CD14-positive monocyte (primary cell): Measurements from ENCODE around the gene PEX5. TPM values are rescaled to one million over a fixed set of nuclear protein-coding genes. Genes with fewer than 3 reads are reported as not detected.
A peak's percentile ranks its signal among the peaks of the same experiment; 100 is the strongest.

Experiments used
- DNase-seq, 3 donors: peaks; one replicate each; pipeline ENCODE4 v3.0.0-alpha.2; 2011 to 2022
- H2AFZ ChIP-seq: 2 replicates; pipeline ENCODE4 v1.6.0; 2012; ENCODE audit warnings: mild to moderate bottlenecking, low read depth, low read length, inconsistent platforms; ENCODE audit not compliant: insufficient read depth, poor library complexity, severe bottlenecking
- H3K27ac ChIP-seq, 2 donors: 1 replicate in 1 of 2; 2 replicates in 1 of 2; pipeline ENCODE4 v1.5.1; 2012 to 2013; ENCODE audit warnings: low read length in 2 of 2, control low read depth in 1 of 2, inconsistent platforms in 1 of 2, low read depth in 1 of 2, mild to moderate bottlenecking in 1 of 2
- H3K27me3 ChIP-seq, 2 donors: one replicate each; pipeline versions ENCODE4 v1.6.0 to v1.6.1; 2011 to 2013; ENCODE audit warnings: low read length in 2 of 2; ENCODE audit not compliant: control insufficient read depth in 2 of 2, insufficient read depth in 2 of 2
- H3K36me3 ChIP-seq, 2 donors: replicated peaks in 1 of 2; 1 replicate in 1 of 2; 2 replicates in 1 of 2; pipeline versions ENCODE4 v1.5.1 to v1.6.1; 2012 to 2013; ENCODE audit warnings: low read length in 2 of 2, control low read depth in 1 of 2, inconsistent platforms in 1 of 2, mild to moderate bottlenecking in 1 of 2; ENCODE audit not compliant: insufficient read depth in 2 of 2, control insufficient read depth in 1 of 2
- H3K4me1 ChIP-seq, 2 donors: 1 replicate in 1 of 2; 2 replicates in 1 of 2; pipeline versions ENCODE4 v1.5.1 to v1.6.1; 2012 to 2013; ENCODE audit warnings: low read length in 2 of 2, control low read depth in 1 of 2, inconsistent platforms in 1 of 2, mild to moderate bottlenecking in 1 of 2, moderate library complexity in 1 of 2; ENCODE audit not compliant: insufficient read depth in 2 of 2, control insufficient read depth in 1 of 2
- H3K4me2 ChIP-seq: replicated peaks from 2 replicates; pipeline ENCODE3; 2012; ENCODE audit warnings: low read length, moderate library complexity, mild to moderate bottlenecking; ENCODE audit not compliant: poor library complexity, severe bottlenecking; ENCODE audit errors: extremely low read depth
- H3K4me3 ChIP-seq, 3 experiments: fragments of 200-600 bp in 1 of 3; sonication (generic) in 1 of 3; replicated peaks in 1 of 3; 1 replicate in 2 of 3; 2 replicates in 1 of 3; pipeline ENCODE4 v1.5.1; 2011 to 2013; ENCODE audit warnings: low read length in 3 of 3, mild to moderate bottlenecking in 3 of 3, control low read depth in 2 of 3, low read depth in 2 of 3, inconsistent platforms in 1 of 3, moderate library complexity in 1 of 3
- H3K79me2 ChIP-seq: 2 replicates; pipeline ENCODE4 v1.6.0; 2012; ENCODE audit warnings: mild to moderate bottlenecking, control low read depth, inconsistent platforms, low read length, moderate library complexity; ENCODE audit not compliant: insufficient read depth
- H3K9ac ChIP-seq: 2 replicates; pipeline ENCODE4 v1.6.0; 2017; ENCODE audit warnings: low read length, mild to moderate bottlenecking; ENCODE audit not compliant: insufficient read depth, poor library complexity, severe bottlenecking
- H3K9me3 ChIP-seq, 2 donors: replicated peaks in 1 of 2; 1 replicate in 1 of 2; 2 replicates in 1 of 2; pipeline versions ENCODE4 v1.5.1 to v1.6.1; 2012 to 2013; ENCODE audit warnings: low read length in 2 of 2, control low read depth in 1 of 2; ENCODE audit not compliant: control insufficient read depth in 1 of 2, insufficient read depth in 1 of 2
- H4K20me1 ChIP-seq: 2 replicates; pipeline ENCODE4 v1.6.0; 2012; ENCODE audit warnings: mild to moderate bottlenecking, low read length, control low read depth, moderate library complexity; ENCODE audit not compliant: insufficient read depth
- H3K27ac Mint-ChIP-seq, 7 donors: one replicate each; pipeline ENCODE4 v1.8.0; 2020; ENCODE audit warnings: mild to moderate bottlenecking in 7 of 7, mixed read lengths in 7 of 7, moderate library complexity in 6 of 7, inconsistent platforms in 2 of 7
- H3K27me3 Mint-ChIP-seq, 3 donors: one replicate each; pipeline ENCODE4 v1.8.0; 2021 to 2022; ENCODE audit warnings: low read depth in 3 of 3, mild to moderate bottlenecking in 3 of 3, mixed read lengths in 3 of 3, moderate library complexity in 3 of 3, inconsistent platforms in 1 of 3
- H3K36me3 Mint-ChIP-seq, 2 donors: one replicate each; pipeline ENCODE4 v1.8.0; 2020; ENCODE audit warnings: mixed read lengths in 2 of 2, inconsistent platforms in 1 of 2, mild to moderate bottlenecking in 1 of 2
- H3K4me1 Mint-ChIP-seq: one replicate; pipeline ENCODE4 v1.8.0; 2020; ENCODE audit warnings: mild to moderate bottlenecking, mixed read lengths
- H3K4me3 Mint-ChIP-seq, 2 donors: one replicate each; pipeline ENCODE4 v1.8.0; 2020; ENCODE audit warnings: mild to moderate bottlenecking in 2 of 2, mixed read lengths in 2 of 2, moderate library complexity in 1 of 2
- H3K9me3 Mint-ChIP-seq, 7 donors: one replicate each; pipeline ENCODE4 v1.8.0; 2020 to 2022; ENCODE audit warnings: mixed read lengths in 7 of 7, mild to moderate bottlenecking in 6 of 7, moderate library complexity in 6 of 7, inconsistent platforms in 2 of 7
- WGBS: methylation state at CpG from one replicate; pipeline ENCODE4 v1.1.5; 2013; ENCODE audit warnings: missing lambda C conversion rate; ENCODE audit not compliant: insufficient coverage; 5-methylcytosine and 5-hydroxymethylcytosine counted together
- intact Hi-C, 2 donors: fragments of 100-400 bp; cut with micrococcal nuclease; formaldehyde crosslinking; loops; one replicate each; pipeline versions ENCODE4 v1.15.0 to v1.15.1; 2023
- polyA plus RNA-seq, 3 donors: library from polyadenylated mRNA; depleted of rRNA in 1 of 3; unstranded in 2 of 3; stranded (reverse) in 1 of 3; fragments of 300-500 nt in 2 of 3; fragments of >200 nt in 1 of 3; fragmentation: Illumina TruSeq in 2 of 3; gene quantifications; 1 replicate in 2 of 3; 2 replicates in 1 of 3; pipeline ENCODE4 v1.2.3, GENCODE V29; 2012 to 2021
- TF ChIP-seq, protein P1 (sequence below): fragments of 200-600 bp; IDR thresholded peaks from one replicate; pipeline ENCODE4 v1.8.0; 2022; ENCODE audit warnings: antibody characterized with exemption, mild to moderate bottlenecking

The PEX5 gene
- polyA plus RNA-seq, 3 donors, result 4.3 to 11.3 (median 7.1) TPM

GRCh38 chr12:7144414-7145120 is 44.9 kb upstream of the PEX5 start:
- H3K36me3 ChIP-seq, result peaks cover 0 to 11% of the 10 kb centered on the region in 2 donors
- H3K36me3 Mint-ChIP-seq, result peaks cover 32 to 51% of the 10 kb centered on the region in 2 donors
- peaks cover 0 to 2% (median 1%) of the 10 kb centered on the region in 3 donors for H3K27me3 Mint-ChIP-seq

GRCh38 chr12:7145671-7146070 is 43.8 kb upstream of the PEX5 start:
- intact Hi-C loops, result loop anchor here in 1 of 2 donors (10.0 kb wide), 1 partner anchor 309 kb away; no protein-coding TSS in a partner anchor
- Histone ChIP-seq H3K4me2 (no peak overlapping the region), H2AFZ (no peak overlapping the region), H3K9me3 (no peaks in the 10 kb centered on the region), H4K20me1 (no peaks in the 10 kb centered on the region), H3K4me1 (no peaks in the 10 kb centered on the region), H3K27ac (no peak overlapping the region), H3K79me2 (no peaks in the 10 kb centered on the region), H3K36me3 (peaks cover 0 to 19% of the 10 kb centered on the region in 2 donors), H3K4me3 (no peak overlapping the region), H3K27me3 (no peaks in the 10 kb centered on the region), H3K9ac (no peak overlapping the region)
- TF ChIP-seq, protein P1, sequence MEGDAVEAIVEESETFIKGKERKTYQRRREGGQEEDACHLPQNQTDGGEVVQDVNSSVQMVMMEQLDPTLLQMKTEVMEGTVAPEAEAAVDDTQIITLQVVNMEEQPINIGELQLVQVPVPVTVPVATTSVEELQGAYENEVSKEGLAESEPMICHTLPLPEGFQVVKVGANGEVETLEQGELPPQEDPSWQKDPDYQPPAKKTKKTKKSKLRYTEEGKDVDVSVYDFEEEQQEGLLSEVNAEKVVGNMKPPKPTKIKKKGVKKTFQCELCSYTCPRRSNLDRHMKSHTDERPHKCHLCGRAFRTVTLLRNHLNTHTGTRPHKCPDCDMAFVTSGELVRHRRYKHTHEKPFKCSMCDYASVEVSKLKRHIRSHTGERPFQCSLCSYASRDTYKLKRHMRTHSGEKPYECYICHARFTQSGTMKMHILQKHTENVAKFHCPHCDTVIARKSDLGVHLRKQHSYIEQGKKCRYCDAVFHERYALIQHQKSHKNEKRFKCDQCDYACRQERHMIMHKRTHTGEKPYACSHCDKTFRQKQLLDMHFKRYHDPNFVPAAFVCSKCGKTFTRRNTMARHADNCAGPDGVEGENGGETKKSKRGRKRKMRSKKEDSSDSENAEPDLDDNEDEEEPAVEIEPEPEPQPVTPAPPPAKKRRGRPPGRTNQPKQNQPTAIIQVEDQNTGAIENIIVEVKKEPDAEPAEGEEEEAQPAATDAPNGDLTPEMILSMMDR, result no peak
- Mint-ChIP-seq H3K27ac (no peak overlapping the region), H3K27me3 (peaks cover 0 to 2% (median 1%) of the 10 kb centered on the region in 3 donors), H3K4me1 (peaks cover 4% of the 10 kb centered on the region), H3K4me3 (no peak overlapping the region), H3K9me3 (peaks cover 0 to 5% (median 0%) of the 10 kb centered on the region in 7 donors), H3K36me3 (peaks cover 42 to 62% of the 10 kb centered on the region in 2 donors)
- WGBS, result 67% methylated on average over 3 of the region's 4 CpGs
- DNase-seq, result no peak

More at GRCh38 chr12:7144414-7145120, 44.9 kb upstream of the PEX5 start:
- Histone ChIP-seq H4K20me1 (no peaks in the 10 kb centered on the region), H3K27me3 (no peaks in the 10 kb centered on the region), H3K27ac (no peak overlapping the region), H3K9me3 (no peaks in the 10 kb centered on the region), H3K4me1 (no peaks in the 10 kb centered on the region), H3K9ac (no peak overlapping the region), H3K4me2 (no peak overlapping the region), H3K4me3 (no peak overlapping the region), H3K79me2 (no peaks in the 10 kb centered on the region), H2AFZ (no peak overlapping the region)
- Mint-ChIP-seq H3K4me1 (peaks cover 4% of the 10 kb centered on the region), H3K9me3 (peaks cover 0 to 5% (median 0%) of the 10 kb centered on the region in 7 donors), H3K4me3 (no peak overlapping the region), H3K27ac (no peak overlapping the region)
- intact Hi-C loops, result loop anchor here in 1 of 2 donors (5.0 to 10.0 kb wide), 2 partner anchors 310 to 493 kb away; no protein-coding TSS in a partner anchor
- TF ChIP-seq, protein P1, result peak; percentile 71
- peak in 1 of 3 donors; percentile 24 for DNase-seq
- whole genome bisulfite sequencing, result 98% methylated on average over 4 of the region's 11 CpGs
